Stimulated activated CD8-positive, alpha-beta memory T cell treated with anti-CD3 and anti-CD28 coated beads, Interleukin-2, amount 100 ng/mL, for 1 hour (primary cell): ENCODE data around the gene ADAMTS14.

Experiments
- DNase-seq, 2 donors: peaks; one replicate each; pipeline ENCODE4 v3.0.0-alpha.2; 2020; ENCODE audit warnings: low read depth in 2 of 2

Gene ADAMTS14

DNA sequence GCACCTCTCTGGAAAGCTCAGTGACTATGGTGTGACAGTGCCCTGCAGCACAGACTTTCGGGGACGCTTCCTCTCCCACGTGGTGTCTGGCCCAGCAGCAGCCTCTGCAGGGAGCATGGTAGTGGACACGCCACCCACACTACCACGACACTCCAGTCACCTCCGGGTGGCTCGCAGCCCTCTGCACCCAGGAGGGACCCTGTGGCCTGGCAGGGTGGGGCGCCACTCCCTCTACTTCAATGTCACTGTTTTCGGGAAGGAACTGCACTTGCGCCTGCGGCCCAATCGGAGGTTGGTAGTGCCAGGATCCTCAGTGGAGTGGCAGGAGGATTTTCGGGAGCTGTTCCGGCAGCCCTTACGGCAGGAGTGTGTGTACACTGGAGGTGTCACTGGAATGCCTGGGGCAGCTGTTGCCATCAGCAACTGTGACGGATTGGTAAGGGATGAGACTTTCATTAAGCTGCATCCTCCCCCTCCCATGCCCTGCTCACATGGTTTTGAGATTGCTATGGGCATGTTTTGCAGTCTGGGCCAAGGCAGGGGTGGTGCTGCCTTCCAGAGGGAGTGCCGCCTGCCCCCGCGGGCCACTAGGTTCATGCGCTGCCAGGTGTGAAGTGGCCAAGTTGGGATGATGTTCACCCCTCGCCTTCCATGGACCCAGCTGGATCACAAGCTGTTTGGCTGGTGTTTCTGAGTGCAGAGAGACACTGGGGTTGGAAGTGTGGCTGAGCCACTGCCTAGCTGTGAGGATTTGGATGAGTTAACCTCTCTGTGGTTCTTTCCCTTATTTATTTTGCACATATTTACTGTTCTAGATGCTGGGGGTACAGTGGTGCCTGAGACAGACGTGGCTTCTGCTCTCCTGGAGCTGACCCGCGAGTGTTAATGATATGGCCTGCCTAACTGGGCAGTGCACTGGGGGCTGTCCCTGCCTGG is 2.5 kb downstream of the ADAMTS14 start:
- no peak for DNase-seq

DNA sequence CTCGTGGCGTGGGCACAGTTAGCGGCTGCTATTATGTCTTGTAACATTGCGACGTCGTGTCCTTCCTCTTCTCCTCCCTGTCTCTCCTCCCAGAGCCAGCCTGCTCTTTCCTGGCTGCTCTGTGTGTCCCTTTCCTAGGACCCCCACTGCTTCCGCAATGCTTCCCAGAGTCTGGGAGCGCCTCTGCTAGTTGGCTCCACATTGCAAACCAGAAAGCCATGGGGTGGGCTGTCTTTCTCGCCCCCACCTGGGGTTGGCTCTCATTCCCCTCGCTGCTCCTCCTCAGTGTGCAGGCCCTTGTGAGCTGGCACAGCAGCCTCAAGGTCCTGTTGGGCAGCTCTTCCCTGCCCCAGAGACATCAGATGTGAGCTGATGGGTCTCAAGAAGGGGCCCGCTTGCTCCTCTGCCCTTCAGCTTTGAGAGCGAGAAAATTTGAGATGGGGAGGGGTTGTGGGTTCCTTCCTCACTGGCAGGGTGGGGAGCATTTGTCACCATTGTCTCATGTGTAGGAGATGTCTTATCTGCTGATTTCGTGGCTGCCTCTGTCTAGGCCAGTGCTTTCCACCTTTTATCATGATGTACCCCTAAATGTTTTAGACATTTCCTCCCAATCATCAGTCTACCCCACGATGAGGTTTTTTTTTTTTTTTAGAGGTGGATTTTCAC is 3.3 kb downstream of the ADAMTS14 start:
- no peak for DNase-seq

DNA sequence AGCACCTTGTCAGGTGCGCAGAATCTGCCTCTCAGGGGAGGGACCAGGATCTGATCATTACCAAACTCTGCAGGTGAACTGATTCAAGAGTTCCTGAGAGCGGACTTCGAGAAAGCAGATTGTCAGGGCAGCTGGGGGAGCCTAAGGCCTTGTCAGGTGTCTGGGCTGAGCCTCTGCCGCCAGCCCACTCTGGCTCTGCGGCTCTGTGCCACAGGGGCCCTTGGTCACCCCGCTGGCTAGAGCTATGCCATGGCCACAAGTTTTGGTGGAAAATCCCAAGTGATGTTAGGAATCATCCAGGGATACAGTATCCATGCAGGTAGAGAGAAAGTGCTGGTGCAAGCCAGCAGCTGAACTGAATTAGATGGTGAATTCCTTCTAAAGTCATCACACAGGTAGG is 4.2 kb downstream of the ADAMTS14 start:
- no peak for DNase-seq

DNA sequence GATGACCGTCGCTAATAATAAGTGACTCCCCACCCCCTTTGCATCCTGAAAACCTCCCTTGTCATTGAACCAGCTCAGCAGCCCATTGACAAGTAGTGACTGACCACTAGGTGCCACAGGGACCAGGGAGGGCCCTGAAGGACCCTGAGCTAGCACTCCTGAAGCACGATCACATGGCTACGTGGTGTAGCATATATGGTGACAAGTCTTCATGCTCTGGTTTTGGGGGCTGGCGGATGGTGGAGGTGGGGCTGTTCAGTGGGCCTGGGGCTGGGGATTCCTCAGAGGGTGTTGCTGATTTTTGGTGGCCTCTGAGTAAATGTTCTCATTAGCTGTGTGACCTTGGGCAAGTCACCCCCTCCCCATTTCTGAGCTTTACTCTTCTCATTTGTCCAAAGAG is 4.7 kb downstream of the ADAMTS14 start:
- no peak for DNase-seq

DNA sequence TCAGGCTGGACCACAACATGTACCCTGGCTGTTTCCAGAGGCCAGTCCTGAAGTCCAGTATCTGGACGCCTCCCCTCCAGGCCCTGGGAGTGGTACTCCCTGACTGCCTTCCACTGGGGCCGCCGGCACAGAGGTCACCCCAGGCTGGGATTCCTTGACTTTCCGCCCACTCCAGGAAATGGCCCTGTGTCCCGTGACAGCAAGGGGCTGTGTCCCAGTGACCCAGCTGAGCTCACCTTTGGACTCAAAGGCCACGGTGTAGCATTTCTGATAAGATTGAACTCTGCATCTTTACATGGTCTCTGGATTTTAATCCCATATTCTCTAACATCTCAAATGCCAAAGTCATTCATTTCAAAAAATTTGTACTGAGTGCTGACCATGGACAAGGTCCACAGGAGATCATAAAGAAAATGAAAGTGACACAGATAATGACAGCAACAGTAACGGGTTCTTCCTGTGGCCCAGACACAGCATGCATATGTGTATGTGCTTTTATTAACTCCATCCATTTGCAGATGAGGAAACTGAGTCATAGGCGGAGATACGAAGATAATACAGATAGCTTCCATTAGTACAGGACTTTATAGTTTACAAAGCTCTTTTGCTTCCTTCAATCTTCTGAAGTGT is 5.4 kb downstream of the ADAMTS14 start:
- DNase-seq = no peak

DNA sequence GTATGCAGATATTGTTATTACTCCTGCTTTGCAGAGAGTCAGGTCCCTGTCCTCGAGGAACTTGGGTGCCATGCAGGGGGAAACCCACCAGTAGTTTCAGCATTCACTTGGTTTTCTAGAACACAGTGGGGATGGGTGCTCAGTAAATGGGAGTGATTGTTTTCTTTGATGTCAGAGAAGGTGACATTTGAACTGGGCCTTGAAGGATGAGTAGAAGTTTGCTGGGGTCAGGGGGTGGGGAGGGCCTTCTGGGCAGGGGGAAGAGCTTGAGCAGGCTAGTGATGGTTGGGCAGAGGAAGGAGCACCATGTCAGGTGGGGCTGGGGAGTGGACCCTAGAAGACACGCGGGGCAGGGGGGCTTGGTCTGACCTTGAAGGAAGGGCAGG is 5.9 kb downstream of the ADAMTS14 start:
- DNase-seq = no peak

DNA sequence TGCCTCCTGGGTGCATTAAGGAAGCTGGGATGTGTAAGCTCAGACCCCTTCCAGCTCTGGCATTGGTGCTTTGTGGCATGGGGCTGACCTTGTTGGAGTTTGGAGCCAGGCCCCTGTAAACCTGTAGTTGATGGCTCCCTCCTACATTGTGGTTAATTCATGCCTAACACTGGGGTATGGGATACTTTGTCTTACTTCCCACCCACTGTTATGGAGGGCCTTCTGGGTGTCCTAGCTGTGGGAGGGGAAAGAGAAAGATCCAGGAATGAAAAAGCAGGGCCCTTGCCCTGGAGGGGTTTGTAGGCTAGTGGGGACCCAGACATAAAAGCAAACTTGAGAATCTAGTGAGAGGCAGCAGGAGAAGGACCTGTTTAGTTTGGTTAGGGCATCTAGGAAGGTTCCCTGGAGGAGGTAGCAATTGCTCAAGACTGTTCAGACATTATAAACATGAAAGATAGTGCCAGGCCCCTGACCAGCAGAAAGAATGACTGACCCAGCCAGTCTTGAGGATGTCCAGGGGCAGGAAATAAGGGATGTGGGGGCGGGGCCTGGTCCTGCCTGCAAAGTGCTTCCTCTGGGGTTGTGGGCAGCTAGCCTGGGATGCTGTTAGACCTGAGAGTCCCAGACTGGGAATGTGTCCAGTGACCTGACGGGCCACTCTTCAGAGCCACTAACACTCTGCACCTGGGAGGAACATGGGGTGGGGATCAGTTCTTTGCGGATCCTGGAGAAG is 6.6 kb downstream of the ADAMTS14 start:
- DNase-seq = no peak

DNA sequence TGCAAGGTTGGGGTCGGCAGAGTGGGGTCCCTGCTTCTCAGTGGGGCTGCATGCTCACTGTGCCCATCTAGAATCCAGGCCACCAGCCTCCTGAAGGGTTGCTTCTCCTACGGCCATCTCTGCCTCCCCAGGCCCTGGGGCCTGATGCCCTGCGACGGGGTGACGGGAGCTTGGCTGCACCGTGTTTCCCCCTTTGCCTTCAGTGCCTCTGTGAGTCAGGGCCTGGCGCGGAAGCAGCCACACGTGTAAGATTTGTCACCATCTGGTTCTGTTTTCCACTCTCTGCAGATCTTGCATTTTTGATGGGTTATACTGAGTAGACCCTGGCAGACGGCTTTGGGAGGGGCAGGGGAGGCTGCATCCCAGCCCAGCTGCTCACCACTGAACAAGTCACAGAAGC is 7.2 kb downstream of the ADAMTS14 start:
- DNase-seq = no peak

DNA sequence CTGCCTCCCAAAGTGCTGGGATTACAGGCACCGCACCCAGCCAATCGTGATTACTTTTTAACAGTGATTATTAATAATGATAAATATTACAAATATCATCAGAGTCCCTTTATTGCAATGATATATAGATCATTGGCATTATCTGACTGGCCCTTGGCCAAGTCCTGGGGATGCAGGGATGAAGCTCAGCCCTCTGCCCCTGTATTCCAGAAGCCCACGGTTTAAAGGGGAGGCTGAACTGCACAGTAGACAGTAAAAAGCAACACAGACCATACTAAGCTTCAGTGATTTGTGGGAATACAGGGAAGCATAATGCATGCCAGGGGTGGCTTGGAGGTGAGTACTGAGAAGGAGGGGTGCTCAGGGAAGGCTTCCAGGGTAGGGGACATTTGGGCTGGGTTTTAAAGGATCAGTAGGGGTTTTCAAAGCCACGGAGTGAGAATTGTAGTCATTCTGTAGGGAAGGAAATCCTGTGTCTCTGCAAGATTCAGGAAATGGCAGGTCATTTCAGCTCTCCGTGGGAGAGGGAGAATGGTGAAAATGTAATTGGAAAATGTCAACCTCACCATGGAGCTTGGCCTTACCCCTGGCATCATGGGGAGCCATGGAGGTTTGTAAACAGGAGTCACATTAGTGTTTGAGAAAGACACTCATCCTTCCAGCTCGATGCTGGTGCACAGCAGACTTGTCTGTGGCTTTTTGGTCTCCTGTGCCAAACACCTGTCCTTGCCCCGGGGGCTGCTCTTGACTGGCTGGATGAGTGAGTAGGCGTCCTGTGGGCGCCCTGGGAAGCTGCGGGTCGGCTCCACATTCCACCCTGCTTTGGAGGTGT is 8.8 kb downstream of the ADAMTS14 start:
- DNase-seq = no peak

DNA sequence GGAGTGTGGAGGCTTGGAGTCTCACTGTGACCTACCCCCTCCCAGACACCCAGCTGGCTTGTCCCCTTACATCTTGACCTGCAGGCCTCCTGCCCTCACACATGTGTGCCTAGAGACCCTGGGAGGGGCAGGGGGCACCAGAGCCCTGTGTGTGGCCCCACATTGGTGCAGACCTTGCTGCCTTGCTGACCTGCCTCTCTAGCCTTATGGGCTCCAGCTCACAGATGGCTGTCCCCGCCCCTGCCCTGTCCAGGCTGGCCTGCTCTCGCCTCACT is 9.4 kb downstream of the ADAMTS14 start:
- DNase-seq = no peak

DNA sequence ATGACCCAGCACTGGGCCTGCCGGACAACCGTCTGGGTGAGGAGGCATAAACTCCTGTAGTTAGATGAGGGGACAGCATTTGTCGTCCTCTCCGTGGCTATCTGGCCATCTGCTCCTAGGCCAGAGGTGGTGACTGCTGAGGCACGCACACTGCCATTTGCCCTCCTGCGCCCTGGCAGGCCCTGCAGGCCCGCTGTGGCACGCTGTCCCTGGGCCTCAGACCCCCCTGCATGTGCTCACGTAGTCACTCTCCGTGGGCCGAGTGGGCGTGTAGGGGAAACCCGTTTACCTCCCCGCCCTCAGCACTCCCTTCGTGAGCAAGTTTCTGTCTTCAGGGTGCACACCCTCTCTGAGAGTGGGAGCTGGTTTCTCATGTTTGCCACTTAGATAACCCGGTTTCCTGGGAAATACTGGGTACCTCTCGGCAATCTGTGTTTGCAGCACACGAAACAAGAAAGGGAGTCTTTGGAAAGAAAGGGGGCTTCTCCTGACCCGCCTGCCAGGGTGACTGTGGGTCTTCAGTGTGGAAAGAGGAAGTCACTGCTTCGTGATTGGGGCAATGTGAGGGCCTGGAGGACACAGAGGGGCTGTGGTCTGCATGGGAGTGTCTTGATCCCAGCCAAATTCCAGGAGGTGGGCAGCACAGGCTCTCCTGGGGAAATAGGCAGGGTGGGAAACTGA is 10.8 kb downstream of the ADAMTS14 start:
- DNase-seq = no peak

DNA sequence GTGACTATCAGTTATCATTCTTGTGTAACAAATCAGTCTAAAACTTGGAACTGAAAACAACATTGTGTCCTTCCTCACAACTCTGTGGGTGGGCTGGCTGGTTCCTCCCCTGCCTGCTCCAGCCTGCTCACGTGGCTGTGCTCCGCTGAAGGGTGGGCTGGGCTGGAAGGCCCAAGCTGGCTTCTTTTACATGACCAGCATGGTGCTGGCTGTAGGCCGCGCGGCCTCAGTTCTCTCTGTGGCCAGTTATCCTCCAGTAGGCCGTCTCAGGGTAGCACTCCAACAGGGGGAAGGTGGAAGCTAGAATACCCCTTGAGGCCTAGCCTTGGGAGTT is 11.3 kb downstream of the ADAMTS14 start:
- DNase-seq = no peak

DNA sequence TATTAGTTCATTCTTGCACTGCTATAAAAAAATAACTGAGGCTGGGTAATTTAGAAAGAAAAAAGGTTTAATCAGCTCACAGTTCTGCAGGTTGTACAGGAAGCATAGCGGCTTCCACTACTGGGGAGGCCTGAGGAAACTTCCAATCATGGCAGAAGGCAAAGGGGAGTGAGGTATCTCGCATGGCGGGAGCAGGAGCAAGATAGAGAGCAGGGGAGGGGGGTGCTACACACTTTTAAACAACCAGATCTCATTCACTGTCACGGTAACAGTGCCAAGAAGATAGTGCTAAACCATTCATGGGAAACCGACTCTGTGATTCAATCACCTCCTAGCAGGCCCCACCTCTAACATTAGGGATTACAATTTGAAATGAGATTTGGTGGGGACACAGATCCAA is 11.6 kb downstream of the ADAMTS14 start:
- DNase-seq = no peak

DNA sequence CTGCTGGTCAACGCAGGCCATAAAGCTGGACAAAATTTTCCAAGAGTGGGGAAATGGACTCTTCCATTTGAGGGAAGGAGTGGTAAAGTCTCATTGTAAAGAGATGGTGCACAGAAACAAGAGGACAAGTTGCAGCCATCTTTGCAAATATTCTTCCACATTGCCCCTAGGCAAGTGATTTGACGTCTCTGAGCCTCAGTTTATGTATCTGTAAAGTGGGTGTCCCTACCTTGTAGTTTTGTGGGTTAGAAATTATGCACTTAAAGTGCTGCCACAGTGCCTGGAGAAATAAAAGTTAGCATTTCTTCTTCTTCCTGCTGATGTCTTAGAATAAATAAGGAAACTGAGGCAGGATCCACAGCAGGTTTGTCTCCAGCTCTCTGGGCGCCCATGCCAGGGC is 12.1 kb downstream of the ADAMTS14 start:
- DNase-seq = no peak

DNA sequence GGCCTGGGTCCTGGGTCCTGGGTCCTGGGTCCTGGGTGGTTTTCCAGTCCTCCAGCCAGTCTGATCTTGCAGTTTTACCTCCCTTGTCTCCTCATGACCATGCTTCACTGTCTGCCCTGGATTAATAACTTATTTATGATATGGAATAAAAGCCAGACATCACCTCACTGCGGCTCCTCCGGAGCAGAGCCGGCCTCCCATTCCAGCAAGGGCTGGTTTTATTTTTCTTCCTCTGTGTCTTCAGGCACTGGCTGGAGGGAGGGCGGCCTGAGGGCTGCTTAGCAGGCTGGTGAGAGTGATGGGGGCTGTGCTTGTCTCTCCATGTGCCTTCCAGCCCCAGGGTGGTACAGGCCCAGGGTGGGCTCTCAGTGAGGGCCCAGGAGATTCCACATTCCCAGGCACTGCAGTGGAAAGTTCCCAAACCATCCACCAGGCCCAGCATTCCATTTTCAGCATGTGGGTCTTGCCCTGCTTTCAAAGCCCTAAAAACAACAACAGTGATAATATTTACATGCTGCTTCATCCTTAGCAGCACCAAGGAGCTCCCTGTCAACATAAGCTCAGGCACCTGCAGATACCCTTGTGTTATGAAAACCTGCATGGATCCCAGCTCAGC is 12.6 kb downstream of the ADAMTS14 start:
- DNase-seq = no peak

DNA sequence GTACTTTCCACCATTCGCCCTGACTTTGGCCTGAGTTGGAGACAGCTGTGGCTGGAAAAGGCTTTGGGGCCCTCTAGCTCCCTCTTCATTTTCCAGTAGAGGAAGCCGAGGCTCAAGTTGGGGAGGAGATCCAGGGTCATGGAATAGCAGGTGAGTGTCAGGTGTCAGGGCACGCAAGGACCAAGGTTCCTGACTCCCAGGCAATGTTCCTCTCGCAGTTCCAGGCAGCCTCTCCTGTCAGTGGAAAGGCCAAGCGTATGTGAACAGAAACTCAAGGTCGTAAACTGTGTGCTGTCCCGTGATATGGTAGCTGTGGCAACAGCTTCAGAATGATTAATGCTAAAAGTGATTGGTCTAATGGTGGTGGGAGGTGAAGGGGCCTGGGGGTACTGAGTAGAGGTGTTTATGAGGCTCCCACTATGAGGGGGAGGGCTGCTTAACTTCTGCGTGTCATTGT is 13.2 kb downstream of the ADAMTS14 start:
- DNase-seq = no peak

DNA sequence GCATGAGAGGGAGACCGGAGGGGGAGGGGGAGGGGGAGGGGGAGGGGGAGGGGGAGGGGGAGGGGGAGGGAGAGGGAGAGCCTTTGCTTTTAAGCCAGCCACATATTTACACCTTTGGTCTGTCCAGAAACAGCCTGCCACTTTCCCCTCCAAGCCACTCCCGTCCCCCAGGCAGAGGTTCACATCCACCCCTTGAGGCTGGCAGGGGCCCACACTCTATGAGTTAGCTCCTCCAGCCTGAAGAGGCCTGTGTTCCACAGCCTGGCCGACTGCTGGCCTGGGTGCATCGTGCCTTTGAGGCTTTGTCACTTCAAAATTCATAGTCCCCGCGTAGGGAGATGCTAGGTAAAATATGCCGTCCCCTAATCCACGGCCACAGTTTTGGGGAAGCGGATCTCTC is 16.5 kb downstream of the ADAMTS14 start:
- DNase-seq = no peak

DNA sequence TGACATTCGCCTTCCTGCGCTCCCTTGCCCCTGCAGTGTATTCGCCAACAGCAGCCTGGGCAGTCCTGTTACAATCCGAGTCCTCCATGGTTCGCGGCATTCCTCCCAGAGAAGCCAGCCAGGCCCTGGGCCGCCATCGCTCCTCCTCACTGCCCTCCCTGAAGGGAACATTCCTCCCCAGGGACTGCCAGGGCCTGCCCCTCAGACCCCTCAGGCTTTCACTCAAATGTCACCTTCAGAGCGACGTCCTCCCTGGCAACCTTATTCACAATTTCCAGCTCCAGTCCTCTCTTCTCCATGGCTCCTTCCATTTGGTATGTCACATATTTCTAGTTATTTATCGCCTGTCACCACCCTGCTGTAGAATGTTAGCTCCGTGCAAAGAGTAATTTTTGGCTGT is 17.4 kb downstream of the ADAMTS14 start:
- no peak for DNase-seq

DNA sequence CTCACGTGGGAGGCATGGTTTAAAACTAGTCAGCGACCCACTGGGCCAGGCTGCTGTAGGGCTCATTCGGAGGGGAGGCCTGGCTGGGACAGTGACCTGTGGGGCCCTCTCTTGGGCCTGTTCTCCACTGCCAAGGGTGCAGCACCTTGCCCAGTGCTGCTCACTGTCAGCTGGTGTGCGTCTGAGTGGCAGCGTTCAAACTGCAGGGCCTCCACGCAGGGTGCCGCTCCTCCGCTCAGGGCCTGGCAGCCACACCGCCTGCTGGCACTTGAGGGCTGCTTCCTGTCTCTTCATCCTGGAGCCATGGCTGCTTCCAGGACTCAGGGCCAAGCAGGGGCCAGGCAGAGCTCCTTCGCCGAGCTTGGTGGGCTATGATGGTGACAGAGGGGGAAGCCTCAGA is 18.3 kb downstream of the ADAMTS14 start:
- no peak for DNase-seq

DNA sequence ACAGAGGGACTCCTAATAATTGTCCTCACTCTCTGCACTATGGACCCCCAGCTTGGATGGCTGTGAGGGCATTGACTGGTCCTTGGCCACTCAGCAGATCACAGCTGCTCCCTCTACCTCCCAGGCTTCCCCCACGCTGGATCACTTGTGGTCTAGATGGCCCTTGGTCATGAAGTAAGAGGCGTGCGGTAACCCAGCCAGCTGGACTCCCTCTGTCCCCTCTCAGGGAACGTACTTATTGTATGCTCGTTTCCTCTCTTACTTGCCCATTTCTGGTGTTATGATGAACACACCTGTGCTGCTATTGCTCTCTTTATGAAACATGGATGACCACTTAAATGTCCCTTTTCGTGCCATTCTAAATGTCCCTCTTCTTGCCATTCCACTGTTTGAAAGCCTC is 19.3 kb downstream of the ADAMTS14 start:
- DNase-seq = no peak
